Stimulated activated naive CD8-positive, alpha-beta T cell treated with anti-CD3 and anti-CD28 coated beads, Interleukin-15, amount 100 ng/mL, for 72 hours (primary cell): ENCODE measurements around the gene ETFA.

Experiments
- ATAC-seq: fragments of 150-1000 bp; cut with Tn5 transposase; 2 replicates; pipeline ENCODE4 v1.10.0; 2021; ENCODE audit warnings: mild to moderate bottlenecking, moderate library complexity
- DNase-seq, 2 donors: peaks; one replicate each; pipeline ENCODE4 v3.0.0; 2021 to 2022
- H3K27ac Mint-ChIP-seq, 2 donors: one replicate each; pipeline ENCODE4 v1.8.0; 2022; ENCODE audit warnings: mild to moderate bottlenecking in 2 of 2, mixed read lengths in 2 of 2, moderate library complexity in 2 of 2
- H3K27me3 Mint-ChIP-seq: one replicate; pipeline ENCODE4 v1.8.0; 2022; ENCODE audit warnings: mixed read lengths
- H3K4me1 Mint-ChIP-seq: one replicate; pipeline ENCODE4 v1.8.0; 2022; ENCODE audit warnings: mild to moderate bottlenecking, mixed read lengths
- H3K4me3 Mint-ChIP-seq, 2 donors: one replicate each; pipeline ENCODE4 v1.8.0; 2022; ENCODE audit warnings: mild to moderate bottlenecking in 2 of 2, mixed read lengths in 2 of 2, moderate library complexity in 1 of 2
- H3K9me3 Mint-ChIP-seq, 2 donors: one replicate each; pipeline ENCODE4 v1.8.0; 2022; ENCODE audit warnings: mixed read lengths in 2 of 2

The ETFA gene

DNA sequence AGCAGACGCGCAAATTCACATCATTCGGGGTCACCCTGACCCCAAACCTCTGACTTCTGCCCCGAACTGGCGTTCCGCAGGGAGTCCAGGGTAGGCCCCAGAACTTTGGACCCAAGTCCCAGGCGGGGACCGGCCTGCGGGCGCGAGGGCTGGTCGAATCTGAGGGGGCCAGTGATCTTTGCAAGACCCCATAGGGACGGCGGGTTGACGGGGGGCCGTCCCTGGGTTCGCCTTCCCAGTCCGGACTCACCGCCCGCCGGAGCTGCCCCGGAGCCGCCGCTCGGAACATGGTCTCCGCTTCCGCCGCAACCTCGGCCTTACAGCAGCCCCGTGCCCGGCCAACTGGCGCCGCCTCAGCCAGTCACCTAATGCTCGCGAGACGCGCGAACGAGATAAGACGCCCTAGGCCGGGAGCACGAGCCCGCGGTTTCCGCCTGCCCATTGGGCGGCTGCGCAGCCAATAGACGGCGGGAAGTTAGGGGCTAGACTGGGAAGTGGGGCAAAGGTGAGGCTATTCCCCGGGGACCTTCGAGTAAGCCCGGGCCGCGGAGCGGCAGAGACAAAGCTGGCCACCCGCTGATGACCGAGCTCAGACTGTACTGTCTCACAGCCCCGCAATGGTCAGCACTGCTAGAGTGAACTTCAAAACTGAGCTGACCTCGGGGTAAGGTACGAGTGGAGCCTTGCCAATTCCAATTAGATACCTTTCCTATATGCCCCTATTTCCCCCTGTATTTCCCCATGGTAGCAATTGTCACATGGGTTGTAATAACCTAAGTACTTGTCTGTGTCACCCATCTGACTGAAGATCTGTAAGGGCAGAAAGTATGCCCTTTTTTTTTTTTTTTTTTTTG is at the start of gene ETFA:
Gene ETFA (minus strand): TSS at position 370 of the 854 bp plus-strand sequence. CDS start 81 bp downstream, at position 289.
- H3K4me3 Mint-ChIP-seq: peak within 1 kb of the TSS; percentile 86
- no peaks in the 10 kb centered on the region for H3K27me3 Mint-ChIP-seq
- H3K4me1 Mint-ChIP-seq: peaks cover 36% of the 10 kb centered on the region

DNA sequence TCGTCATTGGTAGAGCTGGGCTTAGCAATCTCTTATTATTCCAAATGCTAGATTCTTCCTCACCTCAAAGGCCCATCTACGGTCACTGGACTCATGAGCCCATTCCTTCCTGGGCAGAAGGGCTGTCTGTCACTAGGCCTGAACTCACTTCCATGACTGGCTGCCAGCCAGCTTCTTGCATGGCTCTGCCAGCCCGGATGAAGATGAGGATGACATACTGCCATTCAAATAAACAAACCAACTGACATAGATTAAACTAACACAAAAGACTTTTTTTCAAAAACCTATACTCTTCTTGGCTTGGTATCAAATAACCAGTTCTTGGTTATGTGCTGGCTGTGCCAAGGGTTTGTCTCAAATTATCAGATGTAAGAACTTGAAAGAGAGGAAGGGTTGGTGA is 49.1 kb upstream of the ETFA start:
- Mint-ChIP-seq H3K4me3 (no peak overlapping the region), H3K27me3 (no peaks in the 10 kb centered on the region), H3K27ac (no peak overlapping the region), H3K9me3 (no peaks in the 10 kb centered on the region), H3K4me1 (no peaks in the 10 kb centered on the region)
- ATAC-seq: no peak
- no peak for DNase-seq

More for the DNA sequence above, at the start of gene ETFA:
- ATAC-seq: peak; percentile 100
- Mint-ChIP-seq H3K27ac (peak within 1 kb of the TSS; percentile 92 to 96), H3K9me3 (no peaks in the 10 kb centered on the region)
- peak; percentile 89 to 96 for DNase-seq

DNA sequence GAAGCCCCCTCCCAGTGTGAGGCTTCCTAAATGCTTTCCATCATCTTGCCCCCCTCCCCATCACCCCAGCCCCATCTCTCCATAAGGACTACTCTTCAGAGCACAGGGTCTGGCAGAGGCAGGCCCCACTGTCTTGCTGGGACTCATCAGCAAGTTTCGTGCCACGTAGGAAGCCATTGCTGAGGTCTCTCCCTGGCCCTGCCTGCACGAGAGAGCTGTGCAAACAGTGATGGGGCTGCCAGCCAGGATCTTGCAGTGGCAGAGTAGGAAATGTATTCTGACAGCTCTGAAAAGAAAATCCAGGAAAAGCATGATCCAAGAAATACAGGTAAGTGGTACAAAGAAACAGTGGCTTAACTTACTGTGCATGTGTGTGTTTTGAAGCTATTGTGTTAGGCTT is 47.9 kb upstream of the ETFA start:
- DNase-seq: no peak
- H3K4me1 Mint-ChIP-seq: no peaks in the 10 kb centered on the region
- no peak for ATAC-seq
- no peak overlapping the region for H3K27ac Mint-ChIP-seq
- H3K4me3 Mint-ChIP-seq: no peak overlapping the region
- H3K9me3 Mint-ChIP-seq: no peaks in the 10 kb centered on the region
- H3K27me3 Mint-ChIP-seq: no peaks in the 10 kb centered on the region

DNA sequence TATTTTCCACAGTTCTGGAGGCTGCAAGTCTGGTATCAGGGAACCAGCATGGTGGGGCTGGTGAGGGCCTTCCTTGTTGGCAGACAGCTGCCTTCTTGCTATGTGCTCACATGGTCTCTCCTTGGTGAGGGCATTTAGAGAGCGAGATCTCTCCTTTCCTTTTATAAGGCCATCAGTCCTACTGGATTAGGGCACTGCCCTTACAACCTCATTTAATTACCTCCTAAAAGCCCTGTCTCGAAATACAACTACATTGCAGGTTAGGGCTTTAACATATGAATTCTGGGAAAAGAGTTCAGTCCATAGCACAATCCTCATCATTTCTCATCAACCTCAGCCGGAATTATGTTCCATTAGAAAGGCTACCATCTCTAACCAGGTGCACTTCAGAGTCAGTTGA is 47.2 kb upstream of the ETFA start:
- Mint-ChIP-seq H3K27me3 (no peaks in the 10 kb centered on the region), H3K27ac (no peak overlapping the region), H3K4me3 (no peak overlapping the region), H3K4me1 (no peaks in the 10 kb centered on the region), H3K9me3 (no peaks in the 10 kb centered on the region)
- ATAC-seq (no peak), DNase-seq (no peak)

DNA sequence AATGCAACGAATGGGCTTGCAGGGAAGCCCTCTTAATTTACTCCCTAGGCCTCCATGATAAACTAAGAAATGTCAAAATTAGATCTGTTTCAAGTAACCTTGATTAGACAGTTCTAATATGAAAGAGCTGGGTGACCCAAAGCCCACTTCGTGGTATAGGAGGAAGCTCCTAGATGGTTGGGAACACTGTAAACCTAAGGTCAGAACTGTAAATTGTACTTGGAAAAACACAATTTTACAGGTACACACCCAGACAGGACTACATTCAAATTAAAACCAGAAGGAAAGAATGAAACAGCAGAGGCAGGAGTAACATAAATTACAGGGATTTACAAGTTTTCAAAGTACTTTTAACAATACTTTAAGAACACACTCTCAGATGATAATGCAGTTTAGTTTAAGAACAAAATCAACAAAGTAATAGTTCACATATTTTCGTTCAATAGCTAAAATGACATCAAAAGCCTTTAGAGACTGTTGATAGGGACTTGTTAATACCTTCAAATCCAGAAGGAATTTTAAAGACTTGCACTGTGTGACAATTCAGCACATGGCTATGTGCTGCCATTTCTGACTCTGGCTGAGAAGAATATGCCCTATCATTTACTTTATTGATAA is 43.7 kb upstream of the ETFA start:
- peaks cover 1% of the 10 kb centered on the region for H3K27me3 Mint-ChIP-seq
- no peak overlapping the region for H3K4me3 Mint-ChIP-seq
- no peaks in the 10 kb centered on the region for H3K4me1 Mint-ChIP-seq
- DNase-seq: no peak
- no peak for ATAC-seq
- no peaks in the 10 kb centered on the region for H3K9me3 Mint-ChIP-seq
- no peak overlapping the region for H3K27ac Mint-ChIP-seq

DNA sequence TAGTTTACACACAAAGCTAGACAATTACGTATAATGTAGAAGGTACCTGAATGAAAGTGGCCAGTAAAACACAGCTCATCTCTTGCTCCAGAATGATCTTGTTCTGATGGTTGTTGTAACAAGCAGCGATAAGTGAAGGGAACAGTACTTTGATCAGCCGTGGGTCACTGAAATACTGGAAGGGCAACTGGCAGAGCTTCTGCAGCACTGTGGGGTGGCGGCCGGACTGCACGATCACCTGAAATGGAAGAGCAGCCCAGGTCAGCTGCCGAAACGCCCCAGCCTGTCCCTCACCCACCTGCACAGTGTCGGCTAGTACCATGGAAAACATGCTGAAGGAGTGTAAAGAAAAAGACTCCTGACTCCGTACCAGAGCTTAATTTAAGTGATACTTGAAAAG is 42.6 kb upstream of the ETFA start:
- Mint-ChIP-seq H3K27ac (no peak overlapping the region), H3K9me3 (no peaks in the 10 kb centered on the region), H3K4me1 (no peaks in the 10 kb centered on the region), H3K4me3 (no peak overlapping the region), H3K27me3 (peaks cover 11% of the 10 kb centered on the region)
- DNase-seq (no peak), ATAC-seq (no peak)

DNA sequence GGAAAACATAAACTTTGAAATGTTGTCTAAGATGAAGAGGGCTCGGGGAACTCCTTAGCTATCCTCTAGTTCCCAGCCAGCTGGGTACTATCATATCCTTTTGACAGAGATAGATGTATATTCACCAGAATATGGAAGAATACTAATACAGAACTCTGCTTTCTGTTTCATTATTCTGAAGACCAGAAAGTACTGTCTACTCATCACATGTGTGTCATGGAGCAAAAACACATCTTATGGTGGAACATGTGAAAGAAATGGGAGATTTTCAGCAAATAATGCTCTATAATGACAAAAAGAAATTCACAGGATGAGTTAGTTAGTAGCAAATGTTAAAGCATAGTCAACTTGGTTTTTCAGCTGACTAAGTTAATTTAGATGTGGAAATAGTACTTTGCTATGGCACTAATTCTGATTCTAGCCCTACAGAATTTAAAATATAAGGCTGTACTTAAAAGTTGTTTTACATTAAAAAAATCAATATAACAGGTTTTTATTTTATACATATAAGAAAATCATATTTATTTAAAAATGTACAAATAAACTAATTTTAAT is 41.8 kb upstream of the ETFA start:
- ATAC-seq (no peak), DNase-seq (no peak)
- peaks cover 19% of the 10 kb centered on the region for H3K27me3 Mint-ChIP-seq
- H3K4me1 Mint-ChIP-seq: no peaks in the 10 kb centered on the region
- no peak overlapping the region for H3K4me3 Mint-ChIP-seq
- H3K27ac Mint-ChIP-seq: no peak overlapping the region
- no peaks in the 10 kb centered on the region for H3K9me3 Mint-ChIP-seq

DNA sequence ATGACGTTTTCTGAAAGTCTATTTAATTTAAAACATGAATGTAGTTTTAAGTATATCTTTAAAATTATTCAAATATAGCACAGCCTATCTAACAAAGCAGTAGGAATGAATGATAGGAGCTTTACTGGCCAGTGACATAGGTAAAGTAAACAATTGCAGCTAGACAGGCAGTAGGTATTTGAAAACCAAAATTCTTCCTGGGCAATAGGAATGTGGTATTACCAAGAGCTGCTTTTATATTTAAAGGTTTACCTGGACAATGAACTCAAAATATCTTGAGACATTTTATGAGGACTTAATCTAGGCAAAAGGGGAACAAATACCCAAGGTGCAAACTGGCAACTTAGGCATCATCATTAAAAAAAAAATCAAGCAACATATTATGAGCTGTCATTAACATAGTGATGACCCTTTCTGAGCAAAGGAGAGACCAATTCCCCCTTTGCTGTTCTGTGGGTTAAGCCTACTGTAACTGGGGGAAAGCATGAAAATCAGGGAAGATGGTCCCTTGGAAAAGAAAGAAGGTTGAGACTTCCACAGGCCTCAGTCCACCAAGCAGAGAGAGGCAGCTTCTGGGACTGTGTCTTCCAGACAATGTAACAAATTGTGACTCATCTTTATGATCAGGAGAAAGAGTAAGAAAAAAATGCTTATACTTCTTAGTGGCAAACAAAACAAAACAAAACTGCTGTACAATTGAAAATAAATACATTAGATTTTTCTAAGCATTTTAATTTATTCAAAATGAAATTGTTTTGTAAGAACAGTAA is 38.2 kb upstream of the ETFA start:
- no peak for ATAC-seq
- no peak for DNase-seq
- Mint-ChIP-seq H3K4me1 (peaks cover 12% of the 10 kb centered on the region), H3K27me3 (peaks cover 48% of the 10 kb centered on the region), H3K9me3 (no peaks in the 10 kb centered on the region), H3K27ac (no peak overlapping the region), H3K4me3 (no peak overlapping the region)

DNA sequence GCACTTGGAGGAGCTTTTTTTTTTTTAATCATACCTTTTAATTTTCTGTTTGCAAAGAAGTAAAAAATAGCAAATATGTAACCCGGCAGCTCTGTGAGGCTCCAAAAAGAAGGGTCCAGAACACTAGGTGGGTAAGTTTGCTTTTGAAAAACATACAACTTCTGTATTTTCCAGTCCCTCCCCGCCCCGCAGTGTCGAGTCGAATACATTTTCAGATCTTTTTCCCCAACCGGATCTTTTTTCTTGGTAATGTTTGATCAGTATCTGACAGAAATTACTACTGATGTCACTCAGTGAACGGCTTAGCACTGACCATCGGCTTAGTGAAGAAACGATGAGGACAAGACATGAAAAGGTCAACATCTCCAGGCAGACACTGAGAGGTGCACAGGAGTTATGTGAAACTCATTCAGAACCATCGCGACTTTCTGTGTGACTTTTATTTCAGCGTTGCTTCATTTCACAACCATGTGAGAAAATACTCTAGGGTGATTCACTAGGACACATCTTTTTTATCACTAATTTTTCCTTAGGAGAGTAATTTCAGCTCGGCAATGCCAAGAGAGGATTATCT is 36.3 kb upstream of the ETFA start:
- Mint-ChIP-seq H3K27me3 (peaks cover 65% of the 10 kb centered on the region), H3K27ac (no peak overlapping the region), H3K4me1 (peaks cover 18% of the 10 kb centered on the region), H3K4me3 (peak overlapping the region in 1 of 2 donors; percentile 21), H3K9me3 (no peaks in the 10 kb centered on the region)
- no peak for ATAC-seq
- DNase-seq: no peak

DNA sequence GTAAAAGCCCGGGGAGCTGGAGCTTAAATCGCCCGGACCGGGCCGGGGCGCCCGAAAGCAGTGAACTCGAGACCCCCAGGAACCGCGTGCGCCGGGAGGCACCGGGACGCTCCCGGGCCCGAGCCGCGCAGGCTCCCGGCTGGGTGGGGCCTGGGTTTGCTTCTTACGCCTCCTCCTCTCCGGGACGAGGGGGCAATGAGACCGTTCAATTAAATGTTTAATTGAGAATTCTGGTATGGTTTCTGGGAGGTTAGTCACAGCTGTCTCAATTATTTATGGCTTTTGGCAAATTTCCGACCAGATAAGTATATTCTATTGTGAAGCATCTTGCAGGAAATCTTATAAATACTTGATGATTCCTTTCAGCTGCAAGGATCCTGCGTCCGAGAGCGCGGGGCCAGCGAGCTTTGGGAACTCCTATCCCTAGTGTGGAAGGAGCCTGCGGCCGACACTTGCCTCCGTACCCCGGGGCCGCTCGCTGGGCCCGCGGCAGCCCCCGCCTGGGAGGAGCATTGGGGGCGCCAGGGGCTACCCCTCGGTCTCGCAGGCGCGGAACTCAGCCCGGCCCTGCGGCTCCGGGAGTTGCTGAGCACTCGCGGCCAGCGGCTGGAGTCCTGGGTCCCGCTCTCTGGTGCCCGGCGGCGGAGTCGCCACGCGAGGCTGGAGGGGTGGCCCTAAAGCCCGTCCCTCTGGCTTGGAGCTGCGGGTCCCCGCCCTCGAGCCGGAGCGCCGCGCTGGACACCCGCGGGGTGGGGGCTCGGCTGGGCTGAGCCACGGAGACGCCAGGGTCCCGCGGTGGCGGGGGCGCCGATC is 35.6 kb upstream of the ETFA start:
- Mint-ChIP-seq H3K27ac (no peak overlapping the region), H3K9me3 (no peaks in the 10 kb centered on the region), H3K27me3 (peaks cover 70% of the 10 kb centered on the region), H3K4me1 (peaks cover 22% of the 10 kb centered on the region), H3K4me3 (peak overlapping the region; percentile 67 to 78)
- DNase-seq (no peak), ATAC-seq (peak; percentile 20)

DNA sequence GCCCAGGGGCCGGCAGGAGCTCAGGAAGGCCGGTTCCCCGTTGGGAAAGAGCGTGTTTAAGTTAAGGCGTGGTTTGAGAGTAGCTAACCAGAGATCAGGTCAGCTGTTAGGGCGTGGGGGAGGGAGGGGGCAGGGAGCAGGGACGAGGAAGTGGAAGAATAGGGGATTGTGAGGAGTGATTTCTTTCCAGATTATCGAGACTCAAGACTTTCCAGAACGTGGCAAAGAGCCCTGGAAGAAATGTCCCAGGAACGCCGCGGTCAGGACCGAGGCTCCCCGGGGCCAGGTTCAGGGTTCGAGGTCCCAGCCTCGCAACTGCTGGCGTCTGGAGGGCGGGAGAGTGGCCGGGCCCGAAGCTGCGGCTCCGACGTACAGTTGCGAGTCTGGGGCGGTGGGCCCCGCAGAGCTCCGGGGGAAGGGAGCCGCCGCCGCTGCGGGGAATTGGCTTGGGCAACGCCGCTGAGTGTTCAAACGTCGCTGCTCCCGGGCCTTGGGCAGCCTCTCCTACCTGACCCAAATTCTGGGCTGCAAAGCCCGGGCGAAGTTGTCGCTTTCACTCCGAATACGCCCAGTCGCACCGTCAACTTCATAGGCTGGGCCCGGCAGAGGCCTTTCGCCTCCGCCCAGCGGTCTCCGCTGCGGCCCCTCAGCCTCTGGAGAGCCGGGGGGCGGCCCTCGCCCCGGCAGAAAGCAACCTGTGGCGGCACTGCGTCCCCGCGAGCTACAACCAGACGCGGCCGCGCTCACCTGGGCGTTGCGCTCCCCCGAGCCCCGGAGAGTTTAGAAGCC is 34.8 kb upstream of the ETFA start:
- peaks cover 29% of the 10 kb centered on the region for H3K4me1 Mint-ChIP-seq
- no peaks in the 10 kb centered on the region for H3K9me3 Mint-ChIP-seq
- peak; percentile 29 for ATAC-seq
- peak overlapping the region; percentile 67 to 78 for H3K4me3 Mint-ChIP-seq
- DNase-seq: peak; percentile 19 to 32
- H3K27me3 Mint-ChIP-seq: peaks cover 78% of the 10 kb centered on the region
- peak overlapping the region in 1 of 2 donors; percentile 22 for H3K27ac Mint-ChIP-seq

DNA sequence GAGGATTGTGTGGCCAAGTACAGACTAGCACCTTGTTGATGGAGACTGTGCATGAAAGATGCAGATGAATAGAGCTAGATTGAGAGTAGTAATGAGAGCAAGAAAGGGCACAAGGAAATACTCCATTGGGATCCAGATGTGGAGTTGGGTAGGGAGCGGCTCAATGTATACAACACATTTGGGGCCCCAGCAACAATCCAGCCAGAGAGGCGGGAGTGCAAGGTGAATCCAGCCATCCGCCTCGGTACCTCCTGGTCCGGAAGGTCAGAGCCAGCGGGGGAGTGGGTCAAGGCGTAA is 34.3 kb upstream of the ETFA start:
- peaks cover 84% of the 10 kb centered on the region for H3K27me3 Mint-ChIP-seq
- no peak for ATAC-seq
- no peak for DNase-seq
- H3K4me3 Mint-ChIP-seq: peak overlapping the region; percentile 67 to 78
- H3K27ac Mint-ChIP-seq: peak overlapping the region; percentile 22 to 28
- H3K9me3 Mint-ChIP-seq: no peaks in the 10 kb centered on the region
- peaks cover 34% of the 10 kb centered on the region for H3K4me1 Mint-ChIP-seq

DNA sequence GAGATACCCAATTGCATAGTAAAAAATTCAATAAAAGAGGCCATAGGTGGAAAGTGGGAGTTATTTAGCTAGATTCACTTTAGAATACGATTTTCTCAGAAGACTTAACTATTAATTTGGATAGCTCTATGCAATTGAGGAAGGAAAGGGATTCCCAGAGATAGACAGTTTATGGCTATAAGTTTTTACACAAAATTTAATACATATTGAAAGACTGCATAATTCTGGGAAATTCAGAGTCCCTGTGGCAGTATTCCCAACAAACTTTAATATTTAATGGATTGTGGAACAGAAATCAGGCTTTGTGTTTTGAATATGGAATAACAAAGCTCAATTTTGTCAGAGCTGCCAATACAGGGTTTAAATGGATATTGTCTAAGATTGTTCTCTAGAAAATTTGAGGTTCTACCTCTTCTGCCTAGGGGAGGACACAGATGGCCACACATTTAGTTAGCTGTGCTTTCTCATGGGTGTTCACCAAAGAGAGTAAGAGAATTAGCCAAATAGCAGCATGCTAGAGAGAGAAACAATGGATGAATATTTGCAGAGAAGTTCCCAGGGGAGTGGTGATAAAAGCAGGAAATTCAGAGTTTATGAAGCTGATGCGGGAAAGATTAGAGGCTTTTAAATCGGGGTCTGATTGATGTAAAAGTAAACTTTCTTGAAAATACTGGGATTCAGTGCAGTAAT is 33.8 kb upstream of the ETFA start:
- no peaks in the 10 kb centered on the region for H3K9me3 Mint-ChIP-seq
- H3K4me1 Mint-ChIP-seq: peaks cover 39% of the 10 kb centered on the region
- H3K27ac Mint-ChIP-seq: no peak overlapping the region
- ATAC-seq (no peak), DNase-seq (no peak)
- peaks cover 89% of the 10 kb centered on the region for H3K27me3 Mint-ChIP-seq
- H3K4me3 Mint-ChIP-seq: peak overlapping the region; percentile 67 to 78
